Mammary epithelial cell (primary cell): ENCODE data around the gene RNF223.
"Not testable (repeated sequence)": the region's sequence is repeated elsewhere in the genome, so short reads cannot be mapped to it uniquely, and the experiment has no call there.

Source experiments
- EZH2 ChIP-seq: IDR thresholded peaks from 2 replicates; pipeline ENCODE4 v1.6.1; 2012; ENCODE audit warnings: low read length, inconsistent platforms, borderline replicate concordance
- TF ChIP-seq, protein P1 (sequence below), 2 donors: IDR thresholded peaks in 1 of 2; conservative IDR thresholded peaks in 1 of 2; 2 replicates each; pipeline ENCODE4 v1.5.1; 2011 to 2012; ENCODE audit warnings: inconsistent platforms in 2 of 2, low read length in 2 of 2, mild to moderate bottlenecking in 2 of 2, control low read depth in 1 of 2, low read depth in 1 of 2; ENCODE audit not compliant: insufficient read depth in 1 of 2; ENCODE audit errors: extremely low read depth in 1 of 2

DNA sequence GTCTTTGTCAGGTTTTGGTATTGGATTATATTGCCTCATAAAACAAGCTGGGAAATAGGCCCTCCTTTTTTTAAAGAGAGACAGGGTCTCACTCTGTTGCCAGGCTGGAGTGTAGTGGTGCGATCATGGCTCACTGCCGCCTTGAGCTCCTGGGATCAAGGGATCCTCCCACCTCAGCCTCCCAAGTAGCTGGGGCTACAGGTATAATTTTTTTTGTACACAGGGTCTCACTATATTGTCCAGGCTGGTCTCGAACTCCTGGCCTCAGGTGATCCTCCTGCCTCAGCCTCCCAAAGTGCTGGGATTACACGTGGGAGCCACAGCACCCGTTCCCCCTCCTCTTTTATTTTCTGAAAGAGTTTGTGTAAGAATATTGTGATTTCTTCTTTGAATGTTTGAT is 22.0 kb upstream of the RNF223 start:
- TF ChIP-seq, protein P1, sequence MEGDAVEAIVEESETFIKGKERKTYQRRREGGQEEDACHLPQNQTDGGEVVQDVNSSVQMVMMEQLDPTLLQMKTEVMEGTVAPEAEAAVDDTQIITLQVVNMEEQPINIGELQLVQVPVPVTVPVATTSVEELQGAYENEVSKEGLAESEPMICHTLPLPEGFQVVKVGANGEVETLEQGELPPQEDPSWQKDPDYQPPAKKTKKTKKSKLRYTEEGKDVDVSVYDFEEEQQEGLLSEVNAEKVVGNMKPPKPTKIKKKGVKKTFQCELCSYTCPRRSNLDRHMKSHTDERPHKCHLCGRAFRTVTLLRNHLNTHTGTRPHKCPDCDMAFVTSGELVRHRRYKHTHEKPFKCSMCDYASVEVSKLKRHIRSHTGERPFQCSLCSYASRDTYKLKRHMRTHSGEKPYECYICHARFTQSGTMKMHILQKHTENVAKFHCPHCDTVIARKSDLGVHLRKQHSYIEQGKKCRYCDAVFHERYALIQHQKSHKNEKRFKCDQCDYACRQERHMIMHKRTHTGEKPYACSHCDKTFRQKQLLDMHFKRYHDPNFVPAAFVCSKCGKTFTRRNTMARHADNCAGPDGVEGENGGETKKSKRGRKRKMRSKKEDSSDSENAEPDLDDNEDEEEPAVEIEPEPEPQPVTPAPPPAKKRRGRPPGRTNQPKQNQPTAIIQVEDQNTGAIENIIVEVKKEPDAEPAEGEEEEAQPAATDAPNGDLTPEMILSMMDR (conservative IDR thresholded peaks at IDR 0.05 in 1 of 2, IDR thresholded peaks at IDR 0.05 in 1 of 2; ENCODE audit: extremely low read depth in 1 of 2, insufficient read depth in 1 of 2, low read depth in 1 of 2, low read length in 2 of 2), result not testable (repeated sequence)
- TF ChIP-seq EZH2, result not testable (repeated sequence)
